ENCODE measurements around the gene JUN. TPM values are rescaled to one million over a fixed set of nuclear protein-coding genes. Genes with fewer than 3 reads are reported as not detected.

JUN gene
- total and polyA plus RNA-seq, 4 donors: 15.0 to 29.8 (median 17.5) TPM

DNA sequence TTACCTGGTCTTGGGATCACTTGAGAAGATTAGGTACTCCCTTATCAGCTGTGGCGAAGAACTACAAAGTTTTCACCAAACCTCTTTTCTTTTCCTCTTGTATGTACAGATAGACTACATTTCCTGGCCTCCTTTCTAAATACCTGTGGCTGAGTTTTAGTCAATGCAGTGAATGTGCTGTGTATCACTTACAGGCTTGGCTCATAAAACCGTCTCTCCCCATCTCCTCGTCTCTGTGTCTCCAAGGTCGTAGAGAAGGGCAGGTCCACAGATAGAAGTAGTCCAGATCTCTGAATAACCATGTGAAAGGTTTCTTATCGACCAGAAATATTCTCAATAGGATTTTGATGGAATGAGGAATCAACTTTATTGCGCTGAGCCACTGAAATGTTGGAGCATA is 9.0 kb upstream of the JUN start:
- Histone ChIP-seq H3K36me3 (ENCODE audit: control insufficient read depth in 4 of 4, insufficient read depth in 3 of 4, low read depth in 1 of 4, low read length in 3 of 4) (peaks cover 0 to 3% (median 0%) of the 10 kb centered on the region in 4 donors), H3K9me3 (ENCODE audit: control insufficient read depth in 4 of 4, low read length in 3 of 4) (no peaks in the 10 kb centered on the region), H3K4me3 (ENCODE audit: low read depth in 1 of 3, low read length in 3 of 3) (no peak overlapping the region), H3K27ac (ENCODE audit: low read depth in 1 of 2, low read length in 2 of 2) (no peak overlapping the region), H3K4me1 (ENCODE audit: control insufficient read depth in 4 of 4, insufficient read depth in 4 of 4, low read length in 3 of 4) (peaks cover 0 to 5% (median 0%) of the 10 kb centered on the region in 4 donors), H3K9ac (ENCODE audit: low read depth in 1 of 2, low read length in 2 of 2) (no peak overlapping the region), H3K27me3 (ENCODE audit: control insufficient read depth in 4 of 4, insufficient read depth in 4 of 4, low read length in 3 of 4) (no peaks in the 10 kb centered on the region)
- no peak for DNase-seq (ENCODE audit: low spot score)
- TF ChIP-seq, protein P1, sequence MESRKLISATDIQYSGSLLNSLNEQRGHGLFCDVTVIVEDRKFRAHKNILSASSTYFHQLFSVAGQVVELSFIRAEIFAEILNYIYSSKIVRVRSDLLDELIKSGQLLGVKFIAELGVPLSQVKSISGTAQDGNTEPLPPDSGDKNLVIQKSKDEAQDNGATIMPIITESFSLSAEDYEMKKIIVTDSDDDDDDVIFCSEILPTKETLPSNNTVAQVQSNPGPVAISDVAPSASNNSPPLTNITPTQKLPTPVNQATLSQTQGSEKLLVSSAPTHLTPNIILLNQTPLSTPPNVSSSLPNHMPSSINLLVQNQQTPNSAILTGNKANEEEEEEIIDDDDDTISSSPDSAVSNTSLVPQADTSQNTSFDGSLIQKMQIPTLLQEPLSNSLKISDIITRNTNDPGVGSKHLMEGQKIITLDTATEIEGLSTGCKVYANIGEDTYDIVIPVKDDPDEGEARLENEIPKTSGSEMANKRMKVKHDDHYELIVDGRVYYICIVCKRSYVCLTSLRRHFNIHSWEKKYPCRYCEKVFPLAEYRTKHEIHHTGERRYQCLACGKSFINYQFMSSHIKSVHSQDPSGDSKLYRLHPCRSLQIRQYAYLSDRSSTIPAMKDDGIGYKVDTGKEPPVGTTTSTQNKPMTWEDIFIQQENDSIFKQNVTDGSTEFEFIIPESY (IDR thresholded peaks at IDR 0.05): no peak
- TF ChIP-seq, protein P2, sequence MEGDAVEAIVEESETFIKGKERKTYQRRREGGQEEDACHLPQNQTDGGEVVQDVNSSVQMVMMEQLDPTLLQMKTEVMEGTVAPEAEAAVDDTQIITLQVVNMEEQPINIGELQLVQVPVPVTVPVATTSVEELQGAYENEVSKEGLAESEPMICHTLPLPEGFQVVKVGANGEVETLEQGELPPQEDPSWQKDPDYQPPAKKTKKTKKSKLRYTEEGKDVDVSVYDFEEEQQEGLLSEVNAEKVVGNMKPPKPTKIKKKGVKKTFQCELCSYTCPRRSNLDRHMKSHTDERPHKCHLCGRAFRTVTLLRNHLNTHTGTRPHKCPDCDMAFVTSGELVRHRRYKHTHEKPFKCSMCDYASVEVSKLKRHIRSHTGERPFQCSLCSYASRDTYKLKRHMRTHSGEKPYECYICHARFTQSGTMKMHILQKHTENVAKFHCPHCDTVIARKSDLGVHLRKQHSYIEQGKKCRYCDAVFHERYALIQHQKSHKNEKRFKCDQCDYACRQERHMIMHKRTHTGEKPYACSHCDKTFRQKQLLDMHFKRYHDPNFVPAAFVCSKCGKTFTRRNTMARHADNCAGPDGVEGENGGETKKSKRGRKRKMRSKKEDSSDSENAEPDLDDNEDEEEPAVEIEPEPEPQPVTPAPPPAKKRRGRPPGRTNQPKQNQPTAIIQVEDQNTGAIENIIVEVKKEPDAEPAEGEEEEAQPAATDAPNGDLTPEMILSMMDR (IDR thresholded peaks at IDR 0.05; ENCODE audit: low read depth, low read length, missing input control): no peak
- TF ChIP-seq EGR1 (IDR thresholded peaks at IDR 0.05; ENCODE audit: low read depth in 2 of 2): no peak
- 95% methylated on average over 6 of the region's 6 CpGs for WGBS

DNA sequence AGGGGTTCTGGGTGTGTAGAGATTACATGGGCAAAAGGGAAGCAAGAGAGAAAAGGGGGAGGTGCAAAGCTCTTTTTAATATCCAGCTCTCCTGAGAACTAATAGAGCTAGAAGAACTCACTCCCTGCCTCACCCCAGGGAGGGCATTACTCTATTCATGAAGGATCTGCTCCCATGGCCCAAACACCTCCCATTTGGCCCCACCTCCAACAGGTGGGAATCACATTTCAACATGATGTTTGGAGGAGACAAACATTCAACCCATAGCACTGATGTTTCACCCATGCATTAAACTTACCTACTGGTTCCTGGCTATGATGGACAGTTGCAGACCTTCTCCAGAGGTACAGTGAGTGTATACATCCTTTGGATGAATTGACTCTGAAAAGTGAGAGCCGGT is 7.3 kb upstream of the JUN start:
- Histone ChIP-seq H3K9me3 (ENCODE audit: control insufficient read depth in 4 of 4, low read length in 3 of 4) (no peaks in the 10 kb centered on the region), H3K4me1 (ENCODE audit: control insufficient read depth in 4 of 4, insufficient read depth in 4 of 4, low read length in 3 of 4) (peaks cover 0 to 6% (median 0%) of the 10 kb centered on the region in 4 donors), H3K27ac (ENCODE audit: low read depth in 1 of 2, low read length in 2 of 2) (no peak overlapping the region), H3K4me3 (ENCODE audit: low read depth in 1 of 3, low read length in 3 of 3) (no peak overlapping the region), H3K36me3 (ENCODE audit: control insufficient read depth in 4 of 4, insufficient read depth in 3 of 4, low read depth in 1 of 4, low read length in 3 of 4) (peaks cover 0 to 3% (median 0%) of the 10 kb centered on the region in 4 donors), H3K9ac (ENCODE audit: low read depth in 1 of 2, low read length in 2 of 2) (no peak overlapping the region), H3K27me3 (ENCODE audit: control insufficient read depth in 4 of 4, insufficient read depth in 4 of 4, low read length in 3 of 4) (no peaks in the 10 kb centered on the region)
- TF ChIP-seq TAF1 (conservative IDR thresholded peaks at IDR 0.05): no peak
- TF ChIP-seq, protein P3, sequence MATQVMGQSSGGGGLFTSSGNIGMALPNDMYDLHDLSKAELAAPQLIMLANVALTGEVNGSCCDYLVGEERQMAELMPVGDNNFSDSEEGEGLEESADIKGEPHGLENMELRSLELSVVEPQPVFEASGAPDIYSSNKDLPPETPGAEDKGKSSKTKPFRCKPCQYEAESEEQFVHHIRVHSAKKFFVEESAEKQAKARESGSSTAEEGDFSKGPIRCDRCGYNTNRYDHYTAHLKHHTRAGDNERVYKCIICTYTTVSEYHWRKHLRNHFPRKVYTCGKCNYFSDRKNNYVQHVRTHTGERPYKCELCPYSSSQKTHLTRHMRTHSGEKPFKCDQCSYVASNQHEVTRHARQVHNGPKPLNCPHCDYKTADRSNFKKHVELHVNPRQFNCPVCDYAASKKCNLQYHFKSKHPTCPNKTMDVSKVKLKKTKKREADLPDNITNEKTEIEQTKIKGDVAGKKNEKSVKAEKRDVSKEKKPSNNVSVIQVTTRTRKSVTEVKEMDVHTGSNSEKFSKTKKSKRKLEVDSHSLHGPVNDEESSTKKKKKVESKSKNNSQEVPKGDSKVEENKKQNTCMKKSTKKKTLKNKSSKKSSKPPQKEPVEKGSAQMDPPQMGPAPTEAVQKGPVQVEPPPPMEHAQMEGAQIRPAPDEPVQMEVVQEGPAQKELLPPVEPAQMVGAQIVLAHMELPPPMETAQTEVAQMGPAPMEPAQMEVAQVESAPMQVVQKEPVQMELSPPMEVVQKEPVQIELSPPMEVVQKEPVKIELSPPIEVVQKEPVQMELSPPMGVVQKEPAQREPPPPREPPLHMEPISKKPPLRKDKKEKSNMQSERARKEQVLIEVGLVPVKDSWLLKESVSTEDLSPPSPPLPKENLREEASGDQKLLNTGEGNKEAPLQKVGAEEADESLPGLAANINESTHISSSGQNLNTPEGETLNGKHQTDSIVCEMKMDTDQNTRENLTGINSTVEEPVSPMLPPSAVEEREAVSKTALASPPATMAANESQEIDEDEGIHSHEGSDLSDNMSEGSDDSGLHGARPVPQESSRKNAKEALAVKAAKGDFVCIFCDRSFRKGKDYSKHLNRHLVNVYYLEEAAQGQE (IDR thresholded peaks at IDR 0.05): no peak
- TF ChIP-seq SP1 (IDR thresholded peaks at IDR 0.05): no peak
- TF ChIP-seq, protein P1 (IDR thresholded peaks at IDR 0.05): no peak
- TF ChIP-seq GABPA (IDR thresholded peaks at IDR 0.05 in 1 of 2, conservative IDR thresholded peaks at IDR 0.05 in 1 of 2): no peak
- DNase-seq (ENCODE audit: low spot score): no peak
- WGBS: 92% methylated on average over 1 of the region's 1 CpG

All from liver (tissue), 9 donors.